Measurements from ENCODE around the gene CYP24A1.
"Not testable (repeated sequence)": the region's sequence is repeated elsewhere in the genome, so short reads cannot be mapped to it uniquely, and the experiment has no call there.

Gene CYP24A1

DNA sequence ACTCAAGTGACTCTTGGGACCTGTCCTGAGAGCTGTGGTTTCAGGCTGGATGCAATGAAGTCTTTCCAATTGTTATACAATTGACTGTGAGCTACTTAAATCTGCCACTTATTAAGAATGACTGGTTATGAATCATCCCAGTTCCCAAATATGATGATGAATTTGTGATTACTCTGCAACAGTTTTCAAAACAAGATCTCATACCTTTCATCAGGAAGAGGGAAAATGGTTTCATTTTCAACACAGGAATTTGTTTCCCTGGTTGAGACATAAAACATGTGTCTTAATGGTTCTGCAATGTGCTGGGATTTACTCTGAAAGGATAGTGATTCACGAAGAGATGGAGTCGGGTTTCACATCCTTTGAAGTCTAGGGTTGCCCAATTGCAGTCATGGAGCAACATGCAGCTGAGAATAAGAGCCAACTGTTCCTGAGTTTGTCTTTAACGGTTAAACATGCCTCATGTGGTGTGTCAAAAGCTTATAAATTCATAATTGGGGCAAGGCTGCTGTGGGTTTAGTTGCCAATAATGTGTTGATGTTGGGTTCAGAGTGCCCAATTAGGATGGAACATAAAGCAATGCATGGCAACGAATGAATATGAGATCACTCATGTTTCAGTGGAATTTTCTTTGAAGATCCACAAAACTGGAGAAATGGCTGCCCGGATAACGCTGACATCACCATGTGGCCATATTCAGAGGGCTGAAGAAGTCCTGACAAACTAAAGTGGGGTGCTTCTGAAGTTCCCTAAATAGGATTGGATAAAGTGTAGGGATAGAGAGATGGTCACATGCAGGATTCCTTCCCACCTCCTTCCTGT is 41.0 kb downstream of the CYP24A1 start:
- DNase-seq = peak in 1 of 2 experiments; percentile 8

- DNase-seq = no peak
Observed at GRCh38 chr20:54131675-54132611, 41.8 kb downstream of the CYP24A1 start.

- DNase-seq = not testable (repeated sequence)
Observed at GRCh38 chr20:54131125-54131524, 42.7 kb downstream of the CYP24A1 start.

GRCh38 chr20:54129350-54129749 is 44.4 kb downstream of the CYP24A1 start:
- no peak for DNase-seq

DNA sequence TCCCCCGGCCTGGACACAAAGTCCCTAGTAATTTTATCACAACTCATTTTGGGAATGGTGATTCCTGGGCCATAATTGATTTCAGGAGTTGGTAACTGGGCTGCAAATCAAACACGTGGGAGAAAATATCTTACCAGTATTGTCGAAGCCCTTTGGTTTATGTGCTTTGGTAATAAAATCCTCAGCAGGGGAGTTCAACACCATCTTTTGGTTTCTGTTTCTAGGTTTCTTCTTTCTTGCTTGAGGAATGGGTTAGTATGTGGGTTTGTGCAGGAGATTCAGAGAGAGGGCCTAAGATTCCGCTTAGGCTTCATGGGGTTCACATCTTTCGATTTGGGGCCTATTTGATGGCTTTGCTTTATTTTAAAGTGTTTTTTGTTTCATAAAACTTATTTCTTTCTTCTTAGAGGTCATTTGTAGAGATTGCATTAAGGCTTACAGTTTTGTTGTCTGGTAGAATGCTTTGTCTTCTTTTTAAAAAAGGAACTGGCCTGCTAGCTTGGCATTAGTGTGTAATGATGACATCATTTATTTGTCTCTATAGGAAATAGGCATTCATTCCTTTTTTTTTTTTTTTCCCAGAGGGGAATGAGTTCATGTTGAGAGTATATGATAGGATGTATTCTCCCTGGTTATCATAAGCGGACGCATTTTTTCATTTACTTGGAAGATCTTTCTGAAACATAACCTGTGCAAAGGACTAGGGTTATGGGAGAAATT is 45.8 kb downstream of the CYP24A1 start:
- DNase-seq = no peak

GRCh38 chr20:54126806-54127655 is 46.8 kb downstream of the CYP24A1 start:
- no peak for DNase-seq

GRCh38 chr20:54126328-54126727 is 47.5 kb downstream of the CYP24A1 start:
- DNase-seq = not testable (repeated sequence)

DNA sequence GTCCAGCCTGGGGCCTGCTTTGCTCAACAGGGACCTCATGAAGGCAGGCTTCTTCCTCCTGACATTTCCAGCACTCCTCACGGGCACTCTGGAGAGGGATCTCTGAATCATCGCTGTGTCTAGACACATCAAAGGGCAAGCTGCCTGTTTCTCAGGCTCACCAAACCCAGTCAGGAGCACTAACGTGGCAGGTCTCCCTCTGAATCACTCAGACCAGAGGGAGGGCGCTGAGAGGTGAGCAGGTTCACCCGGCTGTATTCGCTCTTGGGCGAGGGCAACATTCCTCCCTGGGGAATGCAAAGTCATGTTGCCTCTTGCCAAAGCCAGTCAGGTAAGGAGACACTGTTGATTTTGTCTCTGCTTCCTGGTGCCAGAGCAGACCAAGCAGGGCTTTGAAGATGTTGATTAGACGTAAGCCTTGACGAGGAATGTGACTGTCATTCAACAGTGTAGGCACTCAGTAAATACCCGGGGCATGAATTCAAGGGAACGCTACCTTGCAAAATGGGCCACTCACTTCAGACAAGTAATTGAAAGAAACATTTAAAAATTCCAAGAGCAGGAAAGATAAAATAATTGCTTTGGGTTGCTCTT is 50.1 kb downstream of the CYP24A1 start:
- no peak for DNase-seq

GRCh38 chr20:54122681-54123586 is 50.9 kb downstream of the CYP24A1 start:
- DNase-seq = no peak

- no peak for DNase-seq
Observed at GRCh38 chr20:54122189-54122588, 51.6 kb downstream of the CYP24A1 start.

GRCh38 chr20:54119744-54120143 is 54.0 kb downstream of the CYP24A1 start:
- DNase-seq = no peak

- DNase-seq = no peak
Observed at GRCh38 chr20:54118220-54119001, 55.4 kb downstream of the CYP24A1 start.

DNA sequence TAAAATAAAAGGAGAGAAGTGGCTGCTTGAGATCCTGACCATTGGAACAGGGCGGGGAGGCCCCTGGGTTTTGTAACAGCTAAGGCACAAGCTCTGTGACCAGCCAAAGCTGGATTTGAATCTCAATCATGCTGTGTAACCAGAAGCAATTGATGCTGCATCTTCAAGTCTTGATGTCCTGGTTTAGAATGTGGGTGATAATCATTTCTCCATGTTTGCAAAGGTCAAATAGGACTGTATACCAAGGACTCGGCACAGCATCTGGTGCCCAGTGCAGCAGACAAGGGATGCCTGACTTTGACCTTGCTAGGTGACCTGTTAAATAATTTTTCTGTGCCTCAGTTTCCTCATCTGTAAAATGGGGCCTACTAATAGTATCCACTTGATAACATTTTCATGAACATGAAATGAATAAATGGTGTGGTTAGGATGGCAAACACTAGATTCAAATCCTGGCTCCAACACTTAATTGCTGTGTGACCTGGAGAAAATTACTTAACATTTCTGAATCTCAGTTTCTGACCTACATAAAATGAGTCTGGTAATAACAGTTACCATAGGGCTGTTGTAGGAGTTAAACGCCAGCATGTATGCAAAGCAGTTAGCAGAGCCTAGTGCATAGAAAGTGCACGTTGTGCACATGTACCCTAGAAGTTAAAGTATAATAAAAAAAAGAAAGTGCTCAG is 57.1 kb downstream of the CYP24A1 start:
- DNase-seq = no peak

DNA sequence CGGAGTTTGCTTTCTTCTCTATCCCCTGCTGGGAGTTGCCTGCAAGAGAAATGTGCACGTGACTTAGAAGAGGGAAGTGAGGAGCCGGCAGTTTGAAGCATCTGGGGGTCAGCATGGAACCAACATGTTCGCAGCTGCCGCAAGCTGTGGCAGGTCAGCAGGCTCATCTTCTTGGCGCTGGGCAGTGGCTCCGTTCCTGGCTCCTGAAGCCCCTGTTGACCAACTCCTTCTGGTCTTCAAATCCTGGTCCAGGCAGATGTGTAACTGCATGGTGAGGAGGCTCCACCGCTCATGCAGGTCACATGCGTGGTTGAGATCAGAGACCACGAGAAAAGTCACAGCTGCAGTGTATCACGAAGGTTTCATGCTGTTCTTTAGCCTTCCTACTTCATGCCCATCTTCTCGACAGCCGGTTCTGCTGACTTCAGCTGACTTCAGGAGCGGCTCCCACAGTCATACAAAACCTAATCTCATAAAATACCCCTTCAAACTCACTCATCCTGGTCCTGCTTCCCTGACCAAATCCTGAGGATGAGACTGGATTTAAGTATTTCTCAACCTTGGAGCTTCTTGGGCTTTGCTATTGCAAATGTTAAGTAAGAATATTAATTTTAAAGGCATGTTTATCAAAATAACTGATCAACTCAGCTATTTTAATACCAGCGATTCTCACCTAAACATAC is 58.5 kb downstream of the CYP24A1 start:
- DNase-seq = peak in 1 of 2 experiments; percentile 30

GRCh38 chr20:54114109-54114508 is 59.7 kb downstream of the CYP24A1 start:
- no peak for DNase-seq

DNA sequence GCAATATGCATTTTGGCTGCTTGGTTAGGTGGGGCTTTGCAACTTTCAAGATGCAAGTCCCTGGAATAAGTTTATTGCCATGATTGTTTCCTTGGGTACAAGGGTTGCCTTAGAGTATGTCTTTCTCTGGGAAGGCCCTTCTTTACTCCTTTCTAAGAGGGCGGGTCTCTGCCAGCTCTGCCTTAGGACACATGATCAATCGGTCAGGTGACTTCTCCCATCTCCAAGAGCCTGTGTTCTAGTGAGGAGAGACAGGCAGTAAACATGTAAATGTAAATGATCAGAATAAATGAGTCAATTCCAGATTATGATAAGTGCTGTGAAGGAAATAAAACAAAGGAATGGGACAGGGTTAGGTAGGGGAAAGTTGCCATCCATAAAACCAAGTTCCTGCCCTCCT is 60.2 kb downstream of the CYP24A1 start:
- DNase-seq = no peak

DNA sequence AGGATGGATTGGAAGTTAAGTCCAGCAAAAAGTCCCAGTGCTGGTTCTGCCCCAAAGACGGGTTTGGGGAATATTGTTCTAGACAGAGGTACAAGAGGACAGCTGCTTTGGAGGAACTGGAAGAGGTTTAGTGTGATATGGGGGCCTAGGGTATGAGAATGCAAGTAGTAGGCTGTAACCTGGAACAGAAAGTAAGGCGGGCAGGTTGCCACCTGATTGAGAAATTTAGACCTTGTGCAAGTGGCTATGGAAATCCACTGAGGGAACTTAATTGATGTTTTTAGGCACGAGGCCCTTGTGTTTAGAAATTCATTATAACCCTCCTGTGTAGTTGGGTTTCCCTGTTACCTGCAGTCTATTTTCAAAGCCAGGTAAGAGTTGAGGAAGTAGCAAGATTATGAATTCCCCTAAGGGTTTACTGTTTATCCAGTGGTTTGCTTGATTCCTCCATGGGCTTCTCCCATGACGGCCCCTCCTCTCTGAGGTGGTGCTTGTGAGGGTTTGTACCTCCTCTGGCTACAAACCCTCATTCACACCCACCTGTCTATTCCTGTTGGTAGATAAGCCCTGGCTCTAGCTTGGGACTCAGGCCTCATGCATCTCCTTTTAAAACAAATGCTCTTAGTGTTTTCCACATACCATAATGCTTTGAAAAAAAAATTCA is 61.4 kb downstream of the CYP24A1 start:
- DNase-seq = no peak

GRCh38 chr20:54111460-54111859 is 62.3 kb downstream of the CYP24A1 start:
- no peak for DNase-seq

Measured in Kasumi-1 (cell line).